ENCODE data around the gene KIAA1217.
"Not testable (repeated sequence)": the region's sequence is repeated elsewhere in the genome, so short reads cannot be mapped to it uniquely, and the experiment has no call there.

KIAA1217 gene

DNA sequence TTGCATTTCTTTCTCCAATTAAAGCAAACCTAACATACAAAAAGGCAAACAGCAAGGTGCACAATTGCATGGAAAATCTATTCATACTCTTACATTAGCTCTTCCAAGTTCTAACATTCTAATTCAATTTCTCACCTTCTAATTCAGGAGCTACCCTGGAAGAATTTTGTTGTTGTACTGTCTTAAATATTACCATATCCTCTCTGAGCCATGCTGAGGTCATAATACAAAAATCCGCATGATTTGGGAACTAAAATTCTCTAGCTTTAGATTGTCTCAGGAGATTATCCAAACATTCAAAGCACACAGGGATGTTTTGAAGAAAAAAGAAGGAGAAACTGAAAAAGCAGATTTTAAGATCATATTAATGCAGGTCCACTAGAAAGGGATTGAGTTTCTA lies 229.9 kb downstream of the KIAA1217 start:
- DNase-seq (ENCODE audit: low read depth, low spot score), result no peak

DNA sequence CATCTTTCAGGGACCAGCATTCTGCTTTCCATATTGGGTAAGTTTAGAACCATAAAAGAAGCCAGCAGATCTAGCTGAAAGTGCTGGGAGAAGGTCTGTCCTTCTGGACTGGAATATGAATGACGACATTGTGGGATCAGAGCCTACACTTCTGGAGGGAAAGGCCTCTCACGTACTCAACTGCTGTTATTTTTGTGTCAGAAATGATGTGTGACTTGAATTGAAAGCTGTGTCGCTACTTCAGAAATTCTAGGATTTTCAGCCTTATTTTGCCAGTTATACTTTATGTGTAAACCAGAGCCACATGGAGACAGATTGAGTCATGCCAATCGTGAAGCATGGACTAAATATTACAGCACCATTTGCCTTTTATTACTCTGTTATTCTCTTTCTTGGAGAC lies 231.0 kb downstream of the KIAA1217 start:
- DNase-seq (ENCODE audit: low read depth, low spot score), result no peak

DNA sequence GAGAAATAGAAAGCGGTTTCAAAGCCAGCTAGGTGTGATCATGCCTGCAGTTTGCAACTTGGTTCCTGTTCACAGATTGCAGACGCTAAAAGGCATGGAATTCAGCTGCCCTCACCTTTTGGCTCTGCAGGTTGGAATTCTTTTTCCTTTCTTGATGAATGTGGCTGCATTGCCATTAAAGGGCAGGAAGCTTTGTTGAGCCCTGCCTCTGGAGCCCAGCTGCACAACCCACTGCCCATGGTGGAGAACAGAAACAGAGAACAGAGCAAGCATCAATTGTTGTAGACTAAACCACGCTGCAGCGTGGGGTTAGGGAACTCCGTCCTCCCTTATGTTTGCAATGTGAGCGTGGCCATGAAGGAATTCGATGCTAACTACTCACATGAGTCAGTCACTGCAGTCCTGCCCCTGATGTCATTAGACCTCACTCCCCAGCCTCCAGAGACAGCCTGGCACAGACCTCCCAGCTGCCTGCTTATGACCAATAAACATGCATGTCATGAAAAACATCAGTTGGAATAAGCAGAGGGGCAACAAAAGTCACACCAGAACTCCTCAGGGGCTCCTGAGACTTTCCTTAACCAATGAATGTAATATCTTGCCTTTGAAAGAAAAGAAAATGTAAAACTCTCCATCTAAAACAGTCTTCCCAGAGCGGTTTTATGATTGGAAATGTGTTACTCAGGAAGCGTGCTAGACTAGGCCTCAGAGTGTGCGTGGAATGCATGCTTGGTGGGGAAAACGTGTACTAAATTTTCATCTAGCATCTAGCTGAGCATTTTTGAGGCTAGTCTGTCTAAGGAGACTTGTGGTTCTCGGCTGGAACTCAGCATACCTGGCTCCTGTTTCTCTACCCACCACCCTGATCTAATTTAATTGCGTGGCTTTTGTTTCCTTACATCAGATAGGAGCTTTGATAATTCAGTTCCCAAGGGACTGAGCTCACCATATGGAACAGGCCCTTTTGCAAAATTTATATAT lies 232.2 kb downstream of the KIAA1217 start:
- DNase-seq (ENCODE audit: low read depth, low spot score), result no peak

DNA sequence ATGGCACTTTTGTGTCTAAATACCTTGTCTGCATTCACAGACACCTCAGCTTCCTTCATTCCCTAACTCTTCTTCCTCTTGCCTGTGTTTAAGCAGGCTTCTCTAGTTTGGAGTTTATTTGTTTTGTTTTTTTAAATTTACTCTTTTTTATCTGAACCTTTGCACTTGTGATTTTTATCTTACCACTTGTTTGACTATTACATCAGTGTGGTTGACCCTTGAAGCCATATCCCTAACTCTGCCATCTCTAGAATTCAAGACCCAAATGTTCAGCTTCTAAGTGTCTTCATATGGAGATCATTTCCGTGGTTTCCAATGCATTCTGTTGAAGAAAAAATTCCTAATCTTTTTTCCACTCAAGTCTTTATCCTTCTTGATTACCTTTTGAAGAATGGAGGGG lies 233.3 kb downstream of the KIAA1217 start:
- no peak for DNase-seq (ENCODE audit: low read depth, low spot score)

DNA sequence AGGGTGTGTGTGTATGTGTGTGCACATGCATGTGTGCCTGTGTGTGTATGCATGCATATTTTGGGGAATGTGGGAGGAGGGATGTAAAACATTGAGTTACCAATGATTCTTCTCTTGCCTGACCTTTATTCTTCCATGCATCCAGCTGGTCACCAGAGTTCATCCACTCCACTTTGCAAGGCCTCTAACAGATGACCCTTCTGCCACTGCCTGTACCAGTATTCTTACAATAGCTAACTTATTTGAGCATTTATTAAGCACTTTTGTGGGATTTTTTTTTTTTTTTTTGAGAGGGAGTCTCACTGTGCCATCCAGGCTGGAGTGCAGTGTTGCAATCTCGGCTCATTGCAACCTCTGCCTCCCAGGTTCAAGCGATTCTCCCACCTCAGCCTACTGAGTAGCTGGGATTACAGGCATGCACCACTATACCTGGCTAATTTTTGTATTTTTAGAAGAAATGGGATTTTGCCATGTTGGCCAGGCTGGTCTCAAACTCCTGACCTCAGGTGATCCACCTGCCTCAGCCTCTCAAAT lies 233.8 kb downstream of the KIAA1217 start:
- DNase-seq (ENCODE audit: low read depth, low spot score), result not testable (repeated sequence)

DNA sequence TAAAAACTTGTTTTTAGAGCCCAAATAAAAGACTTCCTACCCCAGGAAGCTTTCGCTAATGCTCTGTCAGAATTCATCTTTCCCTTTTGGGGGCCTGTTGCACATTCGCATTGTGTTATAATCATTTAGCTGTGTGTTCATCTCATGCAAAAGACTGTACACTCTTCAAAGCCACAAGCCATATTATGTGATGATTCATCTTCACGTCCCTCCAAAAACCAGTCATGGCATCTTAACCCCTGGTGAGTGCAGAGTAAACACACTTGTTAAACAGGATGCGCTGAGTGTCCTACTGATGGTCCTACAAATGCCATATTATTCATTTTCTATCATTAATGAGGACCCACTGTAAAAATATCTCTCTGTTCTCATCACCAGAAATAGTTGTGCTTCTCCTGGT lies 235.4 kb downstream of the KIAA1217 start:
- DNase-seq (ENCODE audit: low read depth, low spot score), result no peak

DNA sequence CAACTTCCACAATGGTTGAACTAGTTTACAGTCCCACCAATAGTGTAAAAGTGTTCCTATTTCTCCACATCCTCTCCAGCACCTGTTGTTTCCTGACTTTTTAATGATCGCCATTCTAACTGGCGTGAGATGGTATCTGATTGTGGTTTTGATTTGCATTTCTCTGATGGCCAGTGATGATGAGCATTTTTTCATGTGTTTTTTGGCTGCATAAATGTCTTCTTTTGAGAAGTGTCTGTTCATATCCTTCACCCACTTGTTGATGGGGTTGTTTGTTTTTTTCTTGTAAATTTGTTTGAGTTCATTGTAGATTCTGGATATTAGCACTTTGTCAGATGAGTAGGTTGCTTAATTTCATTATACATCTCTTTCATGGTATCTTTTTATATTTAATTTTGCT lies 237.0 kb downstream of the KIAA1217 start:
- not testable (repeated sequence) for DNase-seq (ENCODE audit: low read depth, low spot score)

DNA sequence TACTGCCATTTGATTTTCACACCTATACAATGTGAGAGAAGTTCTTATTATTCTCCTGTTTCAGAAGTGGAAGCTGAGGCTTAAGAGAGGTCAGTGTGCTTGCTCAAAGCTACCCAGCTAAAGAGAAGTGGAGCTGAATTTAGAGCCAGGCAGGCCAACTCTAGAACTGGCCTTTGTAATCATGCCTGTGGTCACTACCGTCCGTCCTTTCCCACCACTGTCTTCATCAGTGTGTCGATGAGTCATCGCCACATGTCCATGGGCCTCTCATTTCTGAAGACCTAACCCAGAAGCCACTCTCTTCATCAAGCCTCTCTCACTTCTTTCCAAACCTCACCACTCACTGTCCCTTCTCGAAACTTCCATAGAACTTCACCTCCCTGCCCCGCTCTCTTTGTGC lies 237.8 kb downstream of the KIAA1217 start:
- no peak for DNase-seq (ENCODE audit: low read depth, low spot score)

DNA sequence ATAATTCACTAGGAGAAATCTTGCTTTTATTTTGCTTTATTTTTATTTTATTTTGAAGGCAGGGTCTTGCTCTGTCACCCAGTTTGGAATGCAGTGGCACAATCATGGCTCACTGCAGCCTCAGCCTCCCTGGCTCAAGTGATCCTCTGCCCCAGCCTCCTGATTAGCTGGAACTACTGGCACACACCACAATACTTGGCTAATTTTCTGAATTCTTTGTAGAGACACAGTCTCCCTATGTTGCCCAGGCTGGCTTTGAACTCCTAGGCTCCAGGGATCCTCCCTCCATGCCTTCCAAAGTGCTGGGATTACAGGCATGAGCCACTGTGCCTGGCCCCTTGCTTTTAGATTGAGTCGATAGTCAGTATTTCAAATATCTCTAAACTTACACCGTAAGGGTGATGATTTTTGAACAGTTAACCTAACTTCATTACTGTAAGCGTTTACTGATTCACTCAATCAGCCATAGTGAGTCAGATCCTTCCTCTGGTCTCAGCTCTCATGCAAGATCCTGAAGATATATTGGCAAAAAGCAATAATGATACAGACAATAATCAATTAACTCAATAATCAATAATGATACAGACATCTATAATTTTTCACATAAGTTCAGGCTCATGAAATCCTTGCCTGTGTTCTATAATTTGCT lies 239.5 kb downstream of the KIAA1217 start:
- DNase-seq (ENCODE audit: low read depth, low spot score), result no peak

DNA sequence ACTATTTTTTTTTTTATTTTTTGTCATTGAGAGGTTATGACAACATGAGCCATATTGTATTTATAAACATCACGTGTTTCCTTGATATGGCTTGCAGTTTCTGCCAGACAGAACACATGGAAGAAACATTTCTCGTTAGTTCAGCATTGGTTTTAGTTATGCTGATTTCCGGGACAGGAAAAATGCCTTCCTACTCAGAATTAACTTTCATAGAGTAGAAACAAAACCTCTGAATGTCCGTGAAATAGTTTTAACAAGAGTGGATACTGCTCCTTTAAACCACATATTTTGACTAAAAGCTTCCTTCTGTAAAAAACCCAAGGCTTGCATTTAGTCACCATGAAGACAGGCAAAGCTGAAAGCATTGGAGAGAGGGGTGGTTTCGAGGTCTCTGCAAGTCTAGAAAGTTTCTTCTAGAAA lies 240.4 kb downstream of the KIAA1217 start:
- DNase-seq (ENCODE audit: low read depth, low spot score), result no peak

DNA sequence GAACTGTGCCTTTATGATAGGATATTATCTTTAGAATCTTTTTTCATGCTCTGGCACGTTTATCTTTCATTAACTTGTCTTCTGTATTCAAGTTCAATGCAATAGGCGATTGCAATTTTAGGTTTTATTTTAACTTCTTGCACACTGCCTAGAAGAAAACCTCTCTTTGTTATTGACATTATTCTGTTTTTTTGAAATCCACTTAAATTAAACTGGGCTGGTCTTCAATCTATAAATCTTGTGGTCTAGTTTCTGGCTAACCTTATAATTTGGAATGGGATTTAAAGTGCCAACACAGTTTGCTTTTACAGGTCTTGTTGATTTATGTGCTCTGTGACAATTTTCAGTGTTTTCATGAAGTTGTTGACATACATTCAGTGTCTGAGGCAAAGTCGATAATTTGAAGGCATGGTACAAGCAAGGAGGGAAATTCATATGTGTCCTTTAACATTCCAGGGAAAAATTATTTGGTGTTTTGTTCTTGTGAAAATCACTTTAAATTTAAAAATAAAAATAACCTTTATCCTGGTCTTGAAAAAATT lies 240.9 kb downstream of the KIAA1217 start:
- no peak for DNase-seq (ENCODE audit: low read depth, low spot score)

DNA sequence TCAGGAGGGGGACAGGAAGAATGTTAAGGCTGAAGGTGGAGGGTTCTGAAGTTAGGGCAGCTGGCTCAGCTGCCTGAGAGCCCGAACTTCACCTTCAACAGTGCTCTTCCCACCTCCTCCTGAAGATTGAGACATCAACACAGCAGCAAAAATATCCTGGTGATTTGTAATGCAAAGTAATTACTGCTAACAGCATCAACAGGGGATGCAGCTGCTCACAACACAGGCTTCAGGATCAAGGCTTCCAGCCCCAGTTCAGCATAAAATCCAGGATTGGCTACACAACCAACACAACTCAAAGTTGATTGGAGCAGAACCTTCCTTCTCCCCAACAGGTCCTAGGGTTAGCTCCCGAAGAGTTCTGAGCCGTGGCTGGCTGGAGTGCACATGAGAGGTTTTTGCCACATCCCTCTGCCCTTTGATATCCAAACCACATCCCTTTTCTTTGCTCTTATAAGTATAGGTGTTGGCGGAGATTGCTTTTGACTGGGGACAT lies 242.4 kb downstream of the KIAA1217 start:
- DNase-seq (ENCODE audit: low read depth, low spot score), result no peak

DNA sequence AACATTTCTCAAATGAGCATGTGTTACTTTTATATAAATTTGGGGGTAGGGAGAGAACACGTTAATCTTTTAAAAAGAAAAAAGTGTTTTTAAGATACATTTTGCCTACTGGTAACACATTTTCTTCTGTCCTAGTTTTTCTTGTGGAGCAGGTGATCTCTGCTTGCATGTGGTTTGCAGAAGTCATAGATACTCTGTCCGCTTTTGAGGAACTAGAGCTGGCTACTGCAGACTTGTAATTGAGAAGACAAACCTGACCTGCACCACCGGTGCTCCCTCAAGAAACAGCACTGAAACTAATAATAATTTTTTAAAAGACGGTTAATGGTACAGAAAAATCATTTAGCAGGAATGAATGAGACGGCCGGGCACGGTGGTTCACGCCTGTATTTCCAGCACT lies 243.1 kb downstream of the KIAA1217 start:
- DNase-seq (ENCODE audit: low read depth, low spot score), result no peak

DNA sequence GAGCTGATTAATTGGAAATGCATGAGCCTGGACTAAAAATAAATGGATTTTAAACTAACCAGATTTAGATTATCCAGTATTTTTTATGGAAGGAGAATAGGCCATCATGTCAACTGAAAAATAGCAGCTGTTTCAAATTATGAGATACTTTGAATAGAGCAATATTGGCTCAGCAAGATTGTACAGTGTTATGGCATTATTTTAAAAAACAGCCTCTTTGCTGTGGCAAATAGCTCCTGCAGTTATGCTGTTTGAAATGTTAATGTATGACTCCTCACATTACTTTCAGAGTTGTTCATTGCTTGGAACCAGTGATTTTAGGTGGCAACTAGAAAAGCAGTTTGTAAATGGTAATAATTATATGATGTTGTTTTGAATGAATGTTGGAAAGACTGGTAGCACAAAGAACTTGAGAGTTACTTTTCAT lies 244.5 kb downstream of the KIAA1217 start:
- no peak for DNase-seq (ENCODE audit: low read depth, low spot score)

DNA sequence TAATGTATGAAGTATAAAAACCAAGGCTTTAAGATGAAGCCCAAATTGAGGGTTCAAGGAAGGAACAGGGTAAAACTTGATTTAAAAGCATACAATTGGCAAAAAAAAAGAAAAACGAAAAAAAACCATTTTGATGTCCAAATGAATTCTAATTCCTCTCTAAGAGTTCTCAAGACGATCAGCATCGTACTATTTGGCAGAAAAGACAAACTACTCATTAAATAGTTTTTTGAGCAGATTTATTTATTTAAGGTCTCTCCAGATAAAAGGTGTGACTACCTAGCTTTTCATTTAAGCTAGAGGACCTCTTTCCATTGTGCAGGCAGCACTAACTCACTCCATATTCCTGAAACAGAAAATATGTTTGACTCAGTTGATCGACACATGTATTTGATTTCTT lies 245.0 kb downstream of the KIAA1217 start:
- DNase-seq (ENCODE audit: low read depth, low spot score), result no peak

DNA sequence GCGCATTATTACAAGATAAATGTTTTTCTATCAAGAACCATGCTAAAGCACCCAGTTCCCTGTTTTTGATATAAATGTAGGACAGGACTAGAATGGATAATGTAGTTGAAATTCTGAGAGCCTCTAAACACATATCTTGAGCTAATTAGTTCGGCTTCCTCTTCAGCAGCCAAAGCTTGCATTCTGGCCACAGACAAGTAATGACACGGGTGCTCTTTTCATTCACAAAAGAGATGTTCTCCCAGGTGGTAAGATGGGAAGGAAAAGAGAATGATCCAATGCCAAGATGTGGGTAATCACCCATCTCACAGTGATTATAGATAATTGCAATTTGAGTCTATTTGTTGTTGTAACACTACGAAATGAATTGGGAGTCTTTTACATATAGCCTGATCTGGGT lies 246.5 kb downstream of the KIAA1217 start:
- no peak for DNase-seq (ENCODE audit: low read depth, low spot score)

DNA sequence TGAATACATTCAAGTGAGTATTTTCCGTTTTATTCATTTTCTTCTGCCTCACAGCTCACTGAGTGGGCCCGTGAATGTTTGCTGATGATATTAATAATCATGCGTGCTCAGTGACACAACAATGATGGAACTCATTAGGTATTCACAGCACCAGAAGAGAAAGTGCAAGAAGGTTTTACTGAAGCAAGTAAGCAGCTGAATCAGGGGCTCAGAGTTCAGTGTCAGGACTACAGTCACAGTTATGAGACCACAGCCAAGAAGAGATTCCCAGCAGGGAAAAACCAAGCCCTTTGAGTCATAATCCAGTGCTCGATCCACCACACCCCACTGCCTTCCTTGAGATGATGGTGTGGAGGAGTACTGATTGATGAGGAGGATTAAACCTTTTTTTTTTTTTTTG lies 247.4 kb downstream of the KIAA1217 start:
- no peak for DNase-seq (ENCODE audit: low read depth, low spot score)

DNA sequence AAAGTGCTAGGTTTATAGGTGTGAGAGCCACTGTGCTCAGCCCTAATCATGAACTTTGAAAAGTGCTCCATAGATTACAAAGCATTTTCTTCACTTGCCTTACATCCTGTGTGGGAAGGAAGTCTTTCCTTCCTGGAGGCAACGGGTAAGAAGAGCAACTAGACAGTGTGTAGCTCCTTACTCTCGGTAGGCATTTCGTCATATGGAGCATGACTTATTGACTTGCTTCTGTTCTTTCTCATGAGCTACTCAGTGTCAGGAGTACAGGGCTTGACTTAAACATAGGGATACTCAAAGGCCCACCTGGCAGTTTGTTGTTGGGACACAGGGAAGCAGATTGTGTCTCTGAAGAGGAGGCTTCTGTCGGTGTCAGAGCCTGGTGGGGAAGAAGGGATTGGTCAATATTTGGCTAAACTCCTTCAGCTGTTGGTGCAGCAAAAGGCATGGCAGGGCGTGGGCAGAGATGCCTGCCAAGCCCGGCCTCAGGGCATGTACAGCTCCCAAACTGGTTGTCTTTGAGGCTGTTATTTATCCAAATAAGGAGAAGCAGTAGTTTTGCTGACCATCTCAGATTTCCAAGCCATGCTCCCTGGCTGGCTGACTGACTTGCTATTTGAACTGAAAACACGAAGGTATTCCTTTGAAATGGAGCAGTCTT lies 248.9 kb downstream of the KIAA1217 start:
- peak; percentile 78 for DNase-seq (ENCODE audit: low read depth, low spot score)

DNA sequence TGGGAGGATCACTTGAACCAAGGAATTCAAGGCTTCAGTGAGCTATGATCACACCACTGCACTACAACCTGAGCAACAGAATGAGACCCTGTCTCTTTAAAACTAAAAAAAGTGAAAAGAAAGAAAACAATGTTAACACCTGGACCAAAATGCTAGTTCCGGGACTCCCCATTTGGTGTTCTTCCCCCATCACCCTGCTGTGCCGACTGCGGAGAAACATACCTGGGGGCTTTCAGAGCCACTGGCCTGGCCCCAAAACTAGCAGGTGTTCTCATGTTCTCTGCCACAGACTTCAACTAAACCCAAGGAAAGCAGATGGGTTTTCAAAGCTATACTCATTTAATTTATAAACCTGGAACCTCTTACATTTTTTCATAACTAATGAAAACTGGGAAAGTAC lies 250.9 kb downstream of the KIAA1217 start:
- no peak for DNase-seq (ENCODE audit: low read depth, low spot score)

DNA sequence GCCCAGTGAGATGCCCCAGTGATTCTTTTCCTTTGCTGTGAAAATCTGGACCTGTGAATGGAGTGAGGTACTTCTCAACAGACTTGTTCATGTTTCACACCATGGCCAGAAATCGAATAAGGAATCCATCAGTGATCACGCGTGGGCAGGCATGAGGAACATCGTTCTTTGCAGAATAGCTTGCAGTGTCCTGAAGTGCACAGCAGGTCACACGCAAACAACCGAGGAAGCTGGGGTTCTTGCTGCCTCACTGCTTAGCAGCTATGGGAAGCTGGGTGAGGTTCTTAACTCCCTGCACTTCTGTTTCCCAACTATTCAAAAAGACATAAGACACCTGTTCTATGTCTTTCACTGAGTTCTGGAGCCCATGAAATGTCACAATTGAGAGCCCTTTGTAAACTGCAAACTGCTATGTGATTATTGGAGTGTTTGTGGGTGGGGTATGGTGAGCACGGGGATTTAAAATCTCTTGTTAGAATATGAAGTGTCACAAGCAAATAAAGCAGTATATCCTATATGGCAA lies 253.4 kb downstream of the KIAA1217 start:
- DNase-seq (ENCODE audit: low read depth, low spot score), result no peak

DNA sequence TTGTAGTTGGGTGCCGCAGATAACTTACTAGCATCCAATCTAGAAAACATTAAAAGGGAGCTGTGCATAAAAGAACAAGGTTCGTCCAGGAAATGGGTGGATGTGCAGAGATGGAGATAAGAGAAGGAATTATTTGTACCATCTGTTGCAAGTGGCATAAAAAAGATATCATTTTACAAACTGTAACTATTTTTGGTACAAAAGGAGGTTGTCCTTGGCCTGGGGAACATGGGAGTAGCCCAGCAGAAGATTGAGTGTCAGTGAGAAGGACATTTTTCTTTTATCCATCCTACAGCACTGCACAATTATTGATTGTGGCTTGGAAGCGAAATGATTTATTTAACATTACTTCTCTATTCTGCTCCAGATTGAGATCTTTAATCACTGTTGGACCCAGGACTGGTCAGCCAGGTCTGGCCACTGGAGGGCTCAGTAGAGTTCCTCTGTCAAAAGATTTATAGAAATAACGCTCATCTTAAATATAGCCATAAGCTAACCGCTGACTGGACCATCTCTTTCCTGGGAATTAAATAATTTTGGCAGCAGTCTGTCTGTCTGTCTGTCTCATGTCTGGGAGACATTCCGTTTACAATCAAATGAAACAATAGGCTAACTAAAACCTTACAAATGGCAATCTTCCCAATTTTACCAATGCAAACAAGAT lies 254.1 kb downstream of the KIAA1217 start:
- DNase-seq (ENCODE audit: low read depth, low spot score), result no peak

All from ELF-1 (cell line).